Skin epidermis (tissue), 12 donors: ENCODE results near the gene TFAP2A.

ENCODE experiments used
- H3K27ac ChIP-seq, 21 experiments: fragments of 200-600 bp; sonication (generic) in 11 of 21; one replicate each; pipeline ENCODE4 v1.5.0; 2020; ENCODE audit warnings: mild to moderate bottlenecking in 3 of 21, inconsistent platforms in 2 of 21, moderate library complexity in 2 of 21
- H3K4me3 ChIP-seq, 7 experiments: fragments of 200-600 bp; sonication (generic) in 2 of 7; one replicate each; pipeline ENCODE4 v1.5.0; 2020; ENCODE audit warnings: inconsistent platforms in 2 of 7, mild to moderate bottlenecking in 2 of 7, moderate library complexity in 1 of 7

The TFAP2A gene

DNA sequence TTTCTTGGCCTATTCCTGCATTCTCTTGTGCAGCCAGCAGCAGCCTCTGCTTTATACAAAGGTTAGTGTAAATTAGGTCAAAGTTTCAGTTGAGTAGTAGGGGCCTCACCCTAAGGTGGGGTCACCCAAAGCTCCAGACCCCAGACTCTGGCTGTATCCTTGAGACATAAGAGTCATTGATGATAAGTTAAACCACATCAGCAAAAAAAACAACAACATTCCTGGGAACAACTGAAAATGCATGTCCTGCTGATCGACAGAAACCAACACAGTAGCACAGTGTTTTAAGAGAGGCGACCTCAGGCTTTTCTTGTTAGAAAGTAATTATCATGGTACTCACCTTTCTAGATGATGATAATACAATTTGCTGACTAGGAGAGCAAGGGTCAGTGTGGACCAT is 52.6 kb downstream of the TFAP2A start:
- Histone ChIP-seq H3K4me3 (no peak overlapping the region), H3K27ac (no peak overlapping the region)

DNA sequence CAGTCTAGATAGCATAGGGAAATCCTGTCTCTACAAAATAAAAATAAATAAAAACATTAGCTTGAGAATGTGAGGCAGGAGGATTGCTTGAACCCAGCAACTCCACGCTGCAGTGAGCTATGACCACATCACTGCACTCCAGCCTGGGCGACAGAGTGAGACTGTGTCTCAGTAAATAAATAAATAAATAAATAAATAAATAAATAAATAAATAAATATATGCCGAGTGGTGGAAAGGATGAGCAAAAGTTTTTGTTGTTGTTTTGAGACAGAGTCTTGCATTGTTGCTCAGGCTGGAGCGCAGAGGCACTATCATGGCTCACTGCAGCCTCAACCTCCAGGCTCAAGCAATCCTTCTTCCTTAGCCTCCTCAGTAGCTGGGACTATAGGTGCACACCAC is 53.4 kb downstream of the TFAP2A start:
- no peak overlapping the region for H3K4me3 ChIP-seq
- no peak overlapping the region for H3K27ac ChIP-seq

DNA sequence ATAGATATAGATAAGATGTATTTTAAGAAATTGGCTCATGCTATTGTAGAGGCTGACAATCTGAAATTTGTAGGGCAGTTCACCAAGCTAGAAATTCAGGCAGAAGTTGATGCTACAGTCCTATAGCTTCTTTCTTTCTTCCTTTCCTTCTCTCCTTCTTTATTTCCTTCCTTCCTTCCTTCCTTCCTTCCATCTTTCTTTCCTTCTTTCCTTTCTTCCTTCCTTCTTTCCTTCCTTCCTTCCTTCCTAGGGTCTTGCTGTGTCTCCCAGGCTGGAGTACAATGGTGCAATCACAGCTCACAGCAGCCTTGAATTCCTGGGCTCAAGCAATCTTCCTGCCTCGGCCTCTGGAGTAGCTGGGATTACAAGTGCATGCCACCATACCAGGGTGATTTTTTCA is 55.3 kb downstream of the TFAP2A start:
- Histone ChIP-seq H3K4me3 (no peak overlapping the region), H3K27ac (no peak overlapping the region)

DNA sequence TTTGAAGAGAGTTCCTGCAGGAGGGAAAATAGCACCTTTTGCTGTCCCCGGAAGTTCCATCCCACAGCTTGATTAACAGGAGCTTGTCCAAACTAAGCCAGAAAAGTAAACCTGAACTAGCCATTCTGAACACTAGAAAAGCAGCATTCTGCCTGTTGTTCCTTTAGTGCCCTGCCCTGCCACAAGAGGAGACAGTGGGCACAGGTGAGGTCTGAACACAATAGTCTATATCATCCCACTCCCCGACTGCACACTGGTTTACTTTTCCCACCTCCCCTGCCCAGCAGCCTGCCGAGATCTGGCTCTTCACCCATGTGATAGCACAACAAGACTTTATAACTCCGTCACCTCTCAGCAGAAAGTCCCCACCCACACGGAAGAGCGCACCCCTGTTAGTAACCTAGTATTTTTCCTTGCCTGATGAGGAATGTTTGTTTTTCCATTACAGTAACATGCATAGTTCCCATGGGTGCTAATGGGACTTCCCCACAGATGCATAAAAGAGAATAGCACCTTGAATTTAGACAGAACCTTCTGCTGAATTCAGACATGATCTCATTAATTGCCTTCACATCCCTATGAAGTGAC is 59.7 kb downstream of the TFAP2A start:
- Histone ChIP-seq H3K4me3 (no peak overlapping the region), H3K27ac (peak overlapping the region in 18 of 21 experiments; percentile 8 to 77 (median 64))

DNA sequence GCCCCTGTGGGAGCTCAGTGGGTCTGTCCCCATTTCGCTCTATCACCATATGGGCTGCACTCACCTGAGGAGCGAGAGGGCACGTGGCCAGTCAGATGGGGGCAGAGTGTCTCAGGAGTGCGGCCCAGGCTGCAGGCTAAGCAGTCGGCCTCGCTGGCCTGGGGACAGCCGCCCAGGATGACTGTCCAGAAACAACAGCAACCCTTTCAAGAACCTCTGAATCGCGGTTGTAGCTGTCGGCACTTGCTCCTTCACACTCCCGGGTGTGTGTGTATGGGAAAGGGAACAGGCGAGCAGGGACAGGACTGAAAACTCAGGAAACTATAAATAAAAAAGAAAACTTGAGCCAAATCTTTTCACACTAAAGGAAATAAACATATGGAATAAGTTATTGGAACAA is 63.1 kb downstream of the TFAP2A start:
- Histone ChIP-seq H3K4me3 (no peak overlapping the region), H3K27ac (peak overlapping the region in 18 of 21 experiments; percentile 16 to 76 (median 58))

DNA sequence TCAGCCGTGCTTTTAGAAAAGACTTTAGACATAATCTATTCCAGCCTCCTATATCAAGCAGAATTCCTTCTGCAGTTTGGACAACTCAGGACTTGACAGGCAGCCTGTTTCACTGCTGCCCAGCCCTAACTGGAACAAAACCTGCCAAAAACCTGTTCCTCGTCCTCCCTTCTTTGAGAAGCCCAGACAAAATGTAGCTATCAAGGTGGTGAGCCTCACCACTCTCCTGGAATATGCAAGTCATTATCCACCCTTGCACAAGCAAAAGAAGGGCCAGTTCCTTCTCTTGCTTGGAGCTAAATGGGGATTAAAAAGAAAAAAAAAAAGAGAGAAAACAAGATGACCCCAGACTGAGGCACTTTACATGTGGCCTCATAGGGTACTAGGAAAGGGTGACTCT is 64.2 kb downstream of the TFAP2A start:
- no peak overlapping the region for H3K4me3 ChIP-seq

DNA sequence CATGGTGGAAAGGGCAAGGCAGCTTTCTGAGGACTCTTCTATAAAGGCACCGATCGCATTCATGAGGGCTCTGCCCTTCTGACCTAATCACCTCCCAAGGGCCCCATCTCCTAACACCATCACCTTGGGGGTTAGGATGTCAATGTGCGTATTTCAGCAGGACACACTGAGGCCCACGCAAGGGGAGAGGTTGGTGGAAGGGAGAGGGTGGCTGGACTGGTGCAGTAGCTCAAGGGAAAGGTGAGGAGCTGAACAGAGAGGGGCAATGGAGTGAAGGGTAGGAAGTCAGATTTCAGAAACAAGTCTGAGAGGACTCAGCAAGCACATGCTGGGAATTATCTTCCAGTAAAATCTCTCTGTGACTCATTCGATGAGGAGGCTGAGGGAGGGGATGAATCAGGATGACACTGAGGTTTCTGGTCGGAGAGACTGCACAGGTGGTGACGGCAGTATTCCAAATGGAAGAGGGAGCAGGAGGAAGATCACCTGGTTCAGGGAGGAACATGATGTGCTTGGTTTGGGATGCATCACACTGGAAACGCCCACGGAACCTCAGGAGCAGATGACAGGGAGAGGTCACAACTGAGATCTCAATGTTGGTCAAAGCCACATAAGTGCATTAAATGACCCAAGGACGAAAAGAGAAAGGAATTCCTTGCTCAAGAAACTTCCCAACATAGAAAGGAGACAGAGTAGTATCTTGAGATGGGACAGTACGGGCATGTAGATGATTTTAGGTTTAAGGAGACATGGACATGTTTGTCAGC is 67.1 kb downstream of the TFAP2A start:
- Histone ChIP-seq H3K27ac (peak overlapping the region in 20 of 21 experiments; percentile 14 to 83 (median 62)), H3K4me3 (no peak overlapping the region)

More for the DNA sequence above, 64.2 kb downstream of the TFAP2A start:
- peak overlapping the region in 15 of 21 experiments; percentile 27 to 76 (median 62) for H3K27ac ChIP-seq
